T-helper 1 cell treated with Interleukin-12 subunit alpha and Interleukin-12 subunit beta and Interleukin-4 antibody, amounts not matched to agents 30 μg/mL and 1 μg/mL, for 36 hours (primary cell): ENCODE results near the gene BEAN1.

ENCODE experiments used
- H3K27ac Mint-ChIP-seq: one replicate; pipeline ENCODE4 v1.8.0; 2021; ENCODE audit warnings: mild to moderate bottlenecking, mixed read lengths
- H3K27me3 Mint-ChIP-seq: one replicate; pipeline ENCODE4 v1.8.0; 2021; ENCODE audit warnings: low read depth, mixed read lengths
- H3K36me3 Mint-ChIP-seq: one replicate; pipeline ENCODE4 v1.8.0; 2021; ENCODE audit warnings: low read depth, mixed read lengths
- H3K4me1 Mint-ChIP-seq: one replicate; pipeline ENCODE4 v1.8.0; 2021; ENCODE audit warnings: low read depth, mixed read lengths
- H3K4me3 Mint-ChIP-seq: one replicate; pipeline ENCODE4 v1.8.0; 2021; ENCODE audit warnings: mild to moderate bottlenecking, moderate library complexity, mixed read lengths
- H3K9me3 Mint-ChIP-seq: one replicate; pipeline ENCODE4 v1.8.0; 2021; ENCODE audit warnings: mixed read lengths

The BEAN1 gene

DNA sequence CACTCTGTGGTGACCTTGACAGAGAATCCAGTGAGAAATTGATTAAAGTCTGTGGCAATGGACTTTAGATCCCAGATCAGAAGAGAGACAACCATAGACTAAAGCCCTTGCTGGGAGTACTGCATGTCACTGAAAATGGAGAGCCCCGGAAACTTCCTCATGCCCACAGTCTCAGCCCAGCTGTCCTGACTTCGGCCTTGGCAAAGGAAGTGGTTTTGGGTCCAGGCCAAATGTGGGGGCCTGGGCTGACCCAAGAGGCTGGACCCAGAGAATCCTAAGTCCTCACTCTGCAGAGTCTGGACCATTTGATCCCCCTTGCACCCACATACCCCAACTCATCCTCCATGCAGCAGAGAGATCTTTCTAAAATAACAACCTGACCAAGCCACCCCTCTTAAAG is 4.7 kb upstream of the BEAN1 start:
- Mint-ChIP-seq H3K4me3 (no peak overlapping the region), H3K9me3 (no peaks in the 10 kb centered on the region), H3K27me3 (peaks cover 60% of the 10 kb centered on the region)

DNA sequence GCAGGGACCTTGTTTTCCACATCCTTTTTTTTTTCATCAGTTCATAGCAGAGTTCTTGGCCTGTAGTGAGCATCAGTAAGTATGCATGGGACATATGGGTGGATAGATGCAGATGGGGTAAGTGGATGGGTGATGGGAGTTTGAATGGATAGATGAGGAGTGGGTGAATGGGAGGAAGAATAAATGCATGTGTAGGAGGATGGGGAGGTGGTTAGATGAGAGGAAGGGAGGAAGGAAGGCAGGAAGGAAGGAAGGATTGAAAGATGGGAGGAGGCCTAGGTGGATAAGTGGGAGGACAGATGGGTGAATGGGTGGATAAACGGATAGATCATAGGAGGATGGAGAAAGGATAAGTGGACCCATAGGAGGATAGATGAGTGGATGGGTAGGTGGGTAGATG is 3.9 kb upstream of the BEAN1 start:
- H3K27me3 Mint-ChIP-seq: peaks cover 66% of the 10 kb centered on the region
- H3K27ac Mint-ChIP-seq: no peak overlapping the region
- no peaks in the 10 kb centered on the region for H3K36me3 Mint-ChIP-seq
- no peaks in the 10 kb centered on the region for H3K9me3 Mint-ChIP-seq
- peaks cover 6% of the 10 kb centered on the region for H3K4me1 Mint-ChIP-seq
- H3K4me3 Mint-ChIP-seq: no peak overlapping the region

More for the DNA sequence above, 4.7 kb upstream of the BEAN1 start:
- Mint-ChIP-seq H3K36me3 (no peaks in the 10 kb centered on the region), H3K27ac (no peak overlapping the region), H3K4me1 (peaks cover 13% of the 10 kb centered on the region)

DNA sequence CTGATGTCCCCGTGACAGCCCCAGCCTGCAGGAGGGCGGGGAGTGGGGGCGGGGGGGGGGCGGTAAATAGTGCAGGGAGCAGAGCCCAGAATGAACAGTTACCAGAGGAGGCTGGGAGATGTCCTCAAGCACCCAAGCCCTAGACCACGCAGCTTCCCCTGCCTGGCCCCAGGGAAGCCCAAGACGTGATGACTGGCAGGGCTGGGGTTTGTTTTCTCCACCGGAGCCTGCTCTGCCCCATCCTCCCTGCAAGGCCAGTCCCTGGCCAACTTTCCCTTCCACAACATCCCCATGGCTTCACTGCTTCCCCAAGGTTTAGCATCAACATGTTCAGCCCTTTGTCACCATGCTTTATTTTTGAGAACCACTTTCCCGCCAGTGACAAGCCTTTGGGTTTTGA is 1.4 kb upstream of the BEAN1 start:
- no peaks in the 10 kb centered on the region for H3K36me3 Mint-ChIP-seq
- no peak overlapping the region for H3K27ac Mint-ChIP-seq
- peaks cover 84% of the 10 kb centered on the region for H3K27me3 Mint-ChIP-seq
- no peaks in the 10 kb centered on the region for H3K4me1 Mint-ChIP-seq
- H3K9me3 Mint-ChIP-seq: no peaks in the 10 kb centered on the region
- peak overlapping the region; percentile 18 for H3K4me3 Mint-ChIP-seq

DNA sequence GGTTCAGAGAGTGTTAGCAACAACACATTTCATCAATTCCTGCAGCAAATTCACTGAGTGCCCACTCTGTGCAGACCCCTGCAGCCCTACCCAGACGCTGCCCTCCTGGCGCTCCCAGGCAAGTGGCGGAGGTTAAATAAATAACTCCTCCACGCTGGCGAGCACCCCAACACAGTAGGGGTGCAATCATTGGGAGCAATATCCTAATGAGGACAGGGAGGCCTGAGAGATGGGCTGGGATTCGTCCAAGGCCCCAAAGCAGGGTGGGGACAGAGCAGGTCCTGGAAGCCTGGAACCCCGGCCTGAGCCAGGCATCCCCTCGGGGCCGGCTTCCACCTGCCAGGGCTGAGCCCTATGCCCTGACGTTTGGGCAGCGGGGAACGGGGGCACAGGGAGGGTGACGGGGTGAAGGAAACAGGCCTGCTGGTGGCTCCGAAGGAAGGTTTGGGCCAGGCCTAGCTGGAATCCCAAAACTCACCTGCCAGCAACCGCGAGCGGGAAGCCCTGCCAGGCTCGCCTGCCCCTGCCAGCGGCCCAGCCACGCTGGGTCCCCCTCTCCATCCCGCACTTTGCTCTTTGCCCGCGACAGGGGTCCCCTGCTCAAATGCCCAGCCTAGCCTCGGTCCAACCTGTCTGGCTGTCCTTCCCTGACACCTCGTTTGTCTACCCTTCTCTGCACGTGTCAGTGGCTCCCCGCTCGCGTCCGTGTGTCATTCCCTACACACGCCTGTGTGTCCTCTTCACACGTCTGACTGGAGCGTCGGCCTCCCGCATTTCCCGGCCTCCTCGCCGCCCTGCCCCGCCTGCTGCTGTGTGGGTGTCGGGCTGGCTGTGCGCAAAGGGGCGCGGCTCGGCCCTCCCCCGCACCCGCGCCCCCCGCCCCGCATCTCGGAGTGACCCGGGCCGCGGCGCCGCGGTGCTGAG is 721 bp upstream of the BEAN1 start:
- peaks cover 85% of the 10 kb centered on the region for H3K27me3 Mint-ChIP-seq
- no peak overlapping the region for H3K27ac Mint-ChIP-seq
- no peaks in the 10 kb centered on the region for H3K4me1 Mint-ChIP-seq
- no peaks in the 10 kb centered on the region for H3K9me3 Mint-ChIP-seq
- H3K36me3 Mint-ChIP-seq: no peaks in the 10 kb centered on the region
- H3K4me3 Mint-ChIP-seq: no peak overlapping the region

DNA sequence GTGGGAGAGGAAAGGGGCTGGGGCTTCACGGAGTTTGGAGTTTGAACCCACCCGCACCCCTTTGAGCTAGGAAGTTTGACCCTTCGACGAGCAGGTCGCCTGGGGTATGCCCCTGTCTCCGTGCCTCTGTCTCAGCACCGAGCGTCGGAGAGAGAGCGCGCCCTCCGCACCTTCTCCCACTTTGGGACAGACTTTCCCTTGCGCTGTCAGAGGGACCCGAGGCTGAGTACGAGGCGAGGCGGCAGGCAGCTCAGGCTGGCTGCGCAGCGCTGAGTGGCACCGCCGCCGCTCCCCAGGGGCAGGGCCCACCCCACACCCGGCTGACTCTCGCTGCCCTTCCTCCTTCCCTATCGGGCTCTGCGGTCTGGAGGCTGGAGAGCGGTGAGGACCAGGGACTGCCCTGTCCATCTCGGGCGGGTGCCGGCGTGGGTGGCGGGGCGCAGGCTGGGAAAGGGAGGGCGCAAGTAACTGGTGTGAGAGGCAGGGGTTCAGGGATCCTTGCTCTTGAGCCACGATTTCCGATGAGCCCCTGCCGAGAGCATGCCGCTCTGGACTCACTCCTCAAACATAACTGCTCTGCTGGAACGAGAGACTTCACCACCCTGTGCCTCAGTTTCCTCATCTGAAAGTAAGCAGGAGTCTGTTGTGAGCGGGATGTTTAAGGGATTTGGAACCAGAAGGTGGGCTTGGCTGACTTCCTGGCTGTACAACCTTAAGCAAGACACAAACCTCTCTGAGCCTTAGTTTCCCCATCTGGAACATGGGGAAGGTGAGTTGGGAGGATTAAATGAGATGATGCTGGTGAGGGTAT is 981 bp downstream of the BEAN1 start:
- no peak overlapping the region for H3K27ac Mint-ChIP-seq
- no peaks in the 10 kb centered on the region for H3K9me3 Mint-ChIP-seq

DNA sequence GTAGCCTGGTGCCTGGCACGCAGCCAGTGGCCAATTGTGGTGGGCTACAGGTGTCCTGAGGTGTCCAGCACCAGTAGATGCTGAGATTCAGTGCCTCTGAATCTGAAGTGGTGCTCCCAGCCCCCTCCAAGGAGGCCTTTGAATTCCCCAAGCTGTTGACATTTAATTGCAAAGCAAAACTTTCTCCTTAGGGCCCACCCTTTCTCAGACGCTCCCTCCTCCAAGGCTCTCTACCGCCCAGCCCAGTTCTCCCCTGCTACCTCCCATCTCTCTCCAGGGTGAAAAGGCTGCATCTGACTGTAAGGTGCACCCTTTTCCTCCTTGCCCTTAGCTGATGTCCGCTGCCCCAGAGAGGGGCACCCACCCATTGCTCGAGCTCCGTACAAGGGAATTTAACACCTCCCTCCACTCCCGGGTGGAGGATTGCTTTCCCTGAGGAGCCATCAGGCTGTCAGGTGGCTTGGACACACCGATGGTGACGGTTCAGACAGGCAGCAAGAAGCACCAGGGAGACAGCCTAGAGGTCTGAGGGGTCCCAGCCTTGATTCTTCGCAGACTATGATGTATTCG is 1.7 kb downstream of the BEAN1 start:
- Mint-ChIP-seq H3K36me3 (no peaks in the 10 kb centered on the region), H3K27me3 (peaks cover 79% of the 10 kb centered on the region), H3K27ac (no peak overlapping the region), H3K4me1 (no peaks in the 10 kb centered on the region), H3K9me3 (no peaks in the 10 kb centered on the region), H3K4me3 (no peak overlapping the region)

More for the DNA sequence above, 981 bp downstream of the BEAN1 start:
- Mint-ChIP-seq H3K27me3 (peaks cover 85% of the 10 kb centered on the region), H3K36me3 (no peaks in the 10 kb centered on the region), H3K4me1 (no peaks in the 10 kb centered on the region), H3K4me3 (no peak overlapping the region)

DNA sequence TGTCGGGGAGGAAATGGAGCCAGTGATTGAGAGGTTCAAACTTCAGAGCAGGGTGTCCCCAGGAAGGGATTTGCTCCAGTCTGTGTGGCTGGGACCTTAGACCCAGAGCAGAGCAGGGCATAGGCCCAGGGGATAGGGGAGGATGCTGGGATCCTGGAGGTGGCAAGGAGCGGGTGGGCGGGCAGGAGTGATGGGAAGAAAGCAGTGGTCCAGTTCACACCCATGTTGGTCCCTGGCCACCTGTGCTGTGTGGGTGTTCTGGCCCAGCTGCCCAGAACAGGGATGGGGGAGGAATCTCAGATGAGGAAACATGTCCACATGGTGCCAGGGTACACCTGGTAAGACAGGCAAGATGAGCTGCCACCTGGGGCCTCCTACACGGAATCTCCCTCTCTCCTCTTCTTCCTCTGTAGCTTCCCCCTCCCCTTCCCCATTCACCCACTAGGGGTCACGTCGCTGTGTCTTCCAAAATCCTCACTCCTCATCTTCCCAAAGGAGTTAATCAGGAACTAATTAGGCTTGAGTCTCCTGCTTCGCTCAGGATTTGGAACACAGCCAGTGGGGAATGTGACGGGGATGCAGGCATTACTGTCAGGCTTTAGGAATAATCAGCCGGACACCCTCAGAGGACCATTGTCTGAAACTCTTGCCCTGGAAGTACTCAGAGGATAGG is 2.3 kb downstream of the BEAN1 start:
- Mint-ChIP-seq H3K4me3 (no peak overlapping the region), H3K36me3 (no peaks in the 10 kb centered on the region), H3K27me3 (peaks cover 72% of the 10 kb centered on the region), H3K4me1 (no peaks in the 10 kb centered on the region), H3K27ac (no peak overlapping the region), H3K9me3 (no peaks in the 10 kb centered on the region)

DNA sequence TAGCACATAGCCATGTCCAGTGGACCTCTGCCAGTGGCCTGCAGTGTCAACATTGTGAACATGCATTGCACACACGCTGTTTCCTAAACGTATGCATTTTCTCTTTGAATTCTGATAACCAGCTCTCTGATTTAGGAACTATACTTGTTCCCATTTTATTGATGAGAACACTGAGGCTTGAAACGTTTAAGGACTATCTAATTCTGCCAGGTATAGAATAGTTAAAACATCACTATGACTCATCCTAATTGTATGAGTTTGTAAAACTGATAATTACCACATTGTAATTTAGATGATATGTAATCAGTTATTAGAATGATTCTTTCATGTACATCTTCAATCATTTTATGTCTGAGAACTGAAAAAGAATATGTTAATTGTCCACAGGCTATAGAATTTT is 3.1 kb downstream of the BEAN1 start:
- peaks cover 64% of the 10 kb centered on the region for H3K27me3 Mint-ChIP-seq
- H3K4me3 Mint-ChIP-seq: no peak overlapping the region
- no peaks in the 10 kb centered on the region for H3K4me1 Mint-ChIP-seq
- H3K36me3 Mint-ChIP-seq: no peaks in the 10 kb centered on the region
- no peak overlapping the region for H3K27ac Mint-ChIP-seq
- no peaks in the 10 kb centered on the region for H3K9me3 Mint-ChIP-seq

DNA sequence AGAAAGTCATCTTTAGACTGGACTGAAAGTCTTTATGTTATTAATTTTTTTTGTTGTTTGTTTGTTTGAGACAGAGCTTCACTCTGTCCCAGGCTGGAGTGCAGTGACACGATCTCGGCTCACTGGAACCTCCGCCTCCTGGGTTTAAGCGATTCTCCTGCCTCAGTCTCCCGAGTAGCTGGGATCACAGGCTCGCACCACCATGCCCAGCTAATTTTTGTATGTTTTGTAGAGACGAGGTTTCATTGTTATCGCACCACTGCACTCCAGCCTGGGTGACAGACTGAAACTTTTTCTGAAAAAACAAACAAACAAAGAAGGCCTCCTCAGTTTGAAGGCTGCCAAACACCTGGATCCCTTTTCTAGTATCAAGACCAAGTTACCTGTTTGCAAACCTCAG is 4.7 kb downstream of the BEAN1 start:
- Mint-ChIP-seq H3K27ac (no peak overlapping the region), H3K4me3 (no peak overlapping the region), H3K27me3 (peaks cover 51% of the 10 kb centered on the region), H3K4me1 (no peaks in the 10 kb centered on the region), H3K36me3 (no peaks in the 10 kb centered on the region), H3K9me3 (no peaks in the 10 kb centered on the region)

DNA sequence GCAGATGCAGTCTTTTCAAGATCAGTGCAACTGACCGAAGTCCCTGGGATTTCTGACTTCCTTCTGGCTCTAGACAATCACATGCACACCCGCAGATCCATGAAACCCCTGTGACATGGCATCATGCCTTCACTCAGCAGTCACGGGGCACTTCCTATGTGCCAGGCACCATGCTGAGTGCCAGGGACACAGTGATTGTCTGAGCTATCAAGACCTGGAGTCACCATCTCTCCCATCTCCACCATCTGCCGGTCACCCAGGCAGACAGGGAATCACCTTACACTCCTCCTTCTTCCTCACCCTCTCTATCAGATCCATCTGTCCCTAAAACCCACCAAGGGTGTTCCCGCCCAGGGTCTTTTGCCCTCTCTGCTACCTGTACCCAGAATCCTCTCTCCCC is 5.3 kb downstream of the BEAN1 start:
- H3K9me3 Mint-ChIP-seq: no peaks in the 10 kb centered on the region
- H3K4me1 Mint-ChIP-seq: no peaks in the 10 kb centered on the region
- no peaks in the 10 kb centered on the region for H3K36me3 Mint-ChIP-seq
- H3K27ac Mint-ChIP-seq: no peak overlapping the region
- peaks cover 51% of the 10 kb centered on the region for H3K27me3 Mint-ChIP-seq
- H3K4me3 Mint-ChIP-seq: no peak overlapping the region

DNA sequence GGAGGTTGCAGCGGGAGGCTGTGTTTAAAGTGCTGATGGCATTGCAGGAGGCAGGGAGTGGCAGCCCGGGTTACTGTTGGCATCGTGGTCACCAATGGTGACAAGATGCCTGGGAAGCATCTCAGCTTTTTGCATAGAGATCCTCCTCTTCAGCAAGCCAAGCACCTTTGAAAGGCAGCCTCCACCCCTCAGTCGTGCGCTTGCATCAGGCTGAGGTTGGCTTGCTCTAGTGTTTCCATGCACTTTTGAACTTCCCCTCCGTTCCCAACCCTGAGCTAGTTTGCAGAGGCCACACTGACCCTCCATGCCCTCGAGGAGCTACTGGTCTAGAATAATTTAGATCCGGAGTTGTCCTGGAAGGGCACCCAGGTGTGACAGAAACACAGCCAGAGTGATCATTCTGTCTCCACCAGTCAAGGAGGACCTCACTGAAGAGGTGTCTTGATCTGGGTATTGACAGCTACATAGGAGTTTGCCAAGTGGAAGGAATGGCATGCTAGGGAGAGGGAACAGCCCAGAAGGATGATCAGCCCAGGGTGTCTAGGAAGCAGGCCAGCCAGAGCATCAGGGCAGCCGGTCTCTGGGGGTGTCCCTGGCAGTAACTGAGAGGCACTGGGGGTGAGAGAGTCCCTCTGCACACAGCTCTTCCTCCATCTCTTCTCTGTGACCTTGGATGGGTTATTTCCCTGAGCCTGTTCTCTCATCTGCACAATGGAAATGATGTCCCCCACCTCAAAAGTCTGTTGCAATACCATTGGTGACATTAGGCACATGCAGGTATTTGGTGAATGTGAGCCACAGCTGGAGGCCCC is 7.7 kb downstream of the BEAN1 start:
- Mint-ChIP-seq H3K27ac (no peak overlapping the region), H3K36me3 (no peaks in the 10 kb centered on the region), H3K27me3 (peaks cover 34% of the 10 kb centered on the region), H3K4me3 (no peak overlapping the region), H3K9me3 (no peaks in the 10 kb centered on the region), H3K4me1 (no peaks in the 10 kb centered on the region)

DNA sequence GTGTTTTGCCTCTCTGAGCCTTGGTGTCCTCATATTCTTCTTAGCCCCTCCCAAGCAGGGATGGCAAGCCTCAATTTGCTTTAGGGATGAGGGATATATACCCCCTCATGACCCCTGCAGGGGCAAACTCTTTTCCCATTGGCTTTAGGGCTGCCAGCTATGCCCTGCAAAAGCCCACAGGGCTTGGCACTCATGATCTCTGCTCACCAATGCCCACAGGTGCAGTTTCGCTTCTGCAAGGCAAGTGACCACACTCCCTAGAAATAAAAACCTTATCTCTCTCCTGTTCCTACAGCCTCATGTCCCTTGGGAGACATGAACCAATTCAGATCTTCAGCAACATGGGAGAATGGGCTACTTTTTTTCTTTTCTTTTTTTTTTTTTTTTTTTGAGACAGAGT is 8.8 kb downstream of the BEAN1 start:
- H3K27me3 Mint-ChIP-seq: peaks cover 29% of the 10 kb centered on the region
- H3K27ac Mint-ChIP-seq: no peak overlapping the region
- H3K36me3 Mint-ChIP-seq: no peaks in the 10 kb centered on the region
- H3K9me3 Mint-ChIP-seq: no peaks in the 10 kb centered on the region
- no peaks in the 10 kb centered on the region for H3K4me1 Mint-ChIP-seq
- no peak overlapping the region for H3K4me3 Mint-ChIP-seq

DNA sequence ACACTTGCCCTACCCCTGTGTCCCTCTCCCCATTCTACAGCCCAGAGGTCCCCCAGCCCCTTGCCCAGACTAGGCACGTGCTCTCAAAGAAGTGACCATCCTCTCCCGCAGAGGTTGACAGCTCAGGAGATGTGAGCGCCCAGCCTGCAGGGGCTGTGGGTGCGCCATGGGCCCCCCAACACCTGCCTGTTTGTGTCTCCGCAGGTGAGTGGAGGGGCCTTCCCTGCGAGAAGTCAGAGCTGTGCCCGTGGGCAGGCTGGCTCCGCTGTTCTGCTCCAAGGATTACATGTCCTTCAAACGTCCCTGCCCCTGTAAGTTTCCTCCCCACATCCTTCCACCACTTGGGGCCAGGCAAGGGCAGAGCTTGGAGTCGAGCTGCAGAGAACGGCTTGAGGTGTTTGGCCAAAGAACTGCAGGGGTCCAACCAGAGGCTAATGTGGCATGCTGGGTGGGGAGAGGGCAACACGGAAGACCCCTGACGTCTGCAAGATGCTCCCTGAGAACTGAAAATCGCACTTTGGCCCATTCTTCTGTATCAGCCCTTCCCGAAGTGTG is 10.4 kb downstream of the BEAN1 start:
- Mint-ChIP-seq H3K27ac (no peak overlapping the region), H3K9me3 (no peaks in the 10 kb centered on the region), H3K4me1 (no peaks in the 10 kb centered on the region), H3K4me3 (no peak overlapping the region), H3K27me3 (peaks cover 18% of the 10 kb centered on the region), H3K36me3 (no peaks in the 10 kb centered on the region)
